HG02870 (cell line): ENCODE measurements around the gene ASAP2.
"Not testable (repeated sequence)": the region's sequence is repeated elsewhere in the genome, so short reads cannot be mapped to it uniquely, and the experiment has no call there.

Experiments
- ATAC-seq: cut with Tn5 transposase; IDR thresholded peaks from one replicate; pipeline ENCODE4 v1.9.1; 2021; ENCODE audit warnings: mild to moderate bottlenecking, moderate library complexity; ENCODE audit not compliant: unreplicated experiment

The ASAP2 gene

DNA sequence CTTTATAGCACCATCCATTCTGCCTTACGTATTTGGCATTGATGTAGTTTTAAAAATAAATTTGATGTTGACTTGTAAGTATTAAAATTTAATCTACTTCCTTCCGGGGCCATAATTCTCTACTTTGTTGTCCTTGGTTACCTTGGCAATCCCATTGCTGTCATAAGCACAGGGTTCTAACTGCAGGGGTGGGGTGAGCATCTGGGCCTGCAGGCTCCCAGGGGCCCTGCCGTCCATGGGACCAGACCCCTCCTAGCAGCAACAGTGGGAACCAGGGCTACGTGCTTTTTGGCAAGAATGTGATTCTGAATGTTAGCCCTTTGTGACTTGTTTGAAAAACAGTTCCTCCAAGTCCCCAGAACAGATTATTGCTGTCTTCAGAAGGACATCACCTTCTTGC lies 4.9 kb downstream of the ASAP2 start:
- ATAC-seq, result no peak

- no peak for ATAC-seq
These were observed 5.5 kb downstream of the ASAP2 start for GRCh38 chr2:9212010-9212635.

DNA sequence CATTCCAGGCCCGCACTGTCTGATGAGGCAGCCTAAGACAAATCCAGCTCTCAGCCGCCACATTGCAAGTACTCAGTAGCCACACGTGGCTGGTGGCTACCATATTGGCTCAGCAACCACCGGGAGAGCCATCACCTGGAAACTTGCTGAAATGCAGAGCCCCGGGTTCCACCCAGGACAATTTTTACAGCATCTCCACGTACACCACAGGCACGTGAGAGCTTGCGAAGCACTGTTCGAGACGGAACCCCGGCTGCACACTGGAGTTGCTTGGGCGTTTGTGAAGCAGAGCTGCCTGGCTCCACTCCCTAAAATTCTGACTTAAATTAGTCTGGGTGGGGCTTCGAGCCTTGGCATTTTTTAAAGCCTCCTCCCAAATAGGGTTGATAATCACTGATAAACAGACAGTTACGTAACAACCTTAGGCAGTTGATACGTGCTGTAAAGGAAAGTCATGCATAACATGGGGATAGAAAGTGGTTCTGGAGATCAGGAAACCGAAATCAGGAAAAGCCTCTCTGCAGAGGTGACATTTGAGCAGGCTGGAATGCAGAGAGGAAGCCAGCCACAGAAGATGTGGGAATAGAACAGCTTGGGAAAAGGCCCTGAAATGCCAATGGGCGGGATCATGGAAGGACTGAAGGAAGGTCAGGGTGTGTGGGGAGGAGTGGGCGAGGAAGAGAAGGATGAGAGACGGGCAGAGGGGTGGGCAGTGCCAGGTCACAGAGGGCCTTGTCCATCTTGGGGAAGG lies 6.2 kb downstream of the ASAP2 start:
- ATAC-seq, result no peak

GRCh38 chr2:9213477-9214051 lies 7.0 kb downstream of the ASAP2 start:
- no peak for ATAC-seq

GRCh38 chr2:9214873-9215272 lies 8.3 kb downstream of the ASAP2 start:
- ATAC-seq, result no peak

DNA sequence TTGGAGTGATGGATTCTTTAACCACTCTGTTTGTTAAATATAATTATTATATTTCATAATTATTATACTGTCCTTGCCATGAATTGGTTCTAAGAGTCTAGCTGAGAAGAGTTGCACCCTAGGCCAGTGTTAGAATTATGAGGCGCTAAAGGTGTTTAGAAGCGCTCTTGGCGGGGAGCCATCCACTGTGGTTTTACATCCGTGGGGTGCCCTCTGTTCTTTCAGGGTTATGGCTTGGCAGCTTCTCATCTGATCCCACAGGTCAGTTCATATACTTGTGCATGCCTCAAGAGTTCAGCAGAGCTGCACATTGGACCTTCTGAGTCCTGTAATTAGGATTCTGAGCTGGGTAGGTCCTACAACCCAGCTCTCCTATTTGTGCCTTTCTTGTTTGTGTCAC lies 9.1 kb downstream of the ASAP2 start:
- ATAC-seq, result no peak

DNA sequence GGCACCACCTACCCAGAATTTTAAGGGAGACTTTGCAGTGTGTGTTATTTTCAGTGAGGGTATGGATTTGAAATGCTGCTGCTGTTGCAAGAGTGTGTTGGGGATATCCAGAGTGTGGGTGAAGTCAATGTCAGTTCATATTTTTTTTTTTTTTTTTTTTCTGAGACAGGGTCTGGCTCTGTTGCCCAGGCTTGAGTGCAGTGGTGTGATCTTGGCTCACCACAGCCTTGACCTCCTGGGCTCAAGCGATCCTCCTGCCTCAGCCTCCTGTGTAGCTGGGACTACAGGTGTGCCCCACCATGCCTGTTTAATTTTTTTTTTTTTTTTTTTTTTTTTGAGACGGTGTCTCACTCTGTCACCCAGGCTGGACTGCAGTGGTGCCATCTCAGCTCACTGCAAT lies 9.5 kb downstream of the ASAP2 start:
- not testable (repeated sequence) for ATAC-seq

- no peak for ATAC-seq
These were observed 11.5 kb downstream of the ASAP2 start for GRCh38 chr2:9217838-9218770.

DNA sequence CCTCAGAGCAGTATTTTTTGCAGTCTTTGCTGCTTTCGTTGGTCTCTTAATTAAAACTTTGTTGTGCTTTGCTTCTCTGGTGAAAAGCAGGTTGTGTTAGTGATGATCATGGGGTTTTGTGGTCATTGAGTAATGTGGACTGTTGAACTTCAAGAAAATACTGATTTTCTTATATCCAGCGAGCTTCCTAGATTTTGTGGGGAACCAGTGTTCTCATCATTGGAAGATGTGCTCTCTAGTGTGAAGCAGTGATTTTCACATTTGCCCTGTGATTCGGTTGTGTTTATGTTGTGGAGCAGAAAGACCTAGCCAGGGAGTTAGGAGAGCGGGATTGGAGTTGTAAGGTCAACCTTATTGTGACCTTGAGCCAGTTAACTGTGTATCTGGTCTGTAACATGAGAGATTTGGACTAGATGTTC lies 12.4 kb downstream of the ASAP2 start:
- no peak for ATAC-seq

GRCh38 chr2:9220201-9220600 lies 13.6 kb downstream of the ASAP2 start:
- ATAC-seq, result no peak

DNA sequence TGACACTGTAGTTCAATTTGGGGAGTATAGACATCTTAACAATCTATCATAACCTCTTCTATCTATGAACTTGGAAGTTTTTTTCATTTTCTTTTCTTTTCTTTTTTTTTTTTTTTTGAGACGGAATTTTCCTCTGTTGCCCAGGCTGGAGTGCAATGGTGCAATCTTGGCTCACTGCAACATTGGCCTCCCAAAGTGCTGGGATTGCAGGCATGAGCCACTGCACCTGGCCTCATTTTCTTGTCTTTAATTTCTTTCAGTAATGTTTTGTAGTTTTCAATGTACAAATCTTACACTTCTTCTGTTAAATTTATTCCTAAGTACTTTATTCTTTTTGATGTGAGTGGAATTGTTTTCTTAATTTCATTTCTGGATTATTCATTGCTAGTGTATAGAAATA lies 14.6 kb downstream of the ASAP2 start:
- no peak for ATAC-seq

- ATAC-seq, result no peak
These were observed 15.8 kb downstream of the ASAP2 start for GRCh38 chr2:9222239-9222892.

DNA sequence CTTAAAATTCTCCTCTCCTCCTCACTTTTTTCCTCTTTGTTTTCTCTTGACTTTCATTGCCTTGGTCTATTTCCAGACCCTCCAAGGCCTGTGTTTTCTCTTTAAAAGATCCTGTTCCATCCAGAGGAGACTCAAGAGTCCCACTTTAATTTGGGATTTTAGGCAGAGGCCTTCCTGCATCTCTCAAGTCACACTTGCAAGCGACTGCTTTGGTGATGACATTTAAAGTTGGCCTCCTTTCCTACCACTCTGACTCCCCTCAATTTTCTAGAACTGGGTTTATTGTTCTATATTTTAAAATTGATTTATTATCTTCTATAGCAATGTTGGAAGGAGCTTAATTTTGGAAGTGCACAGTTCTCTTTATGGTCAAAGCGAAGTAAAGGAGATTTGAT lies 16.3 kb downstream of the ASAP2 start:
- no peak for ATAC-seq

- ATAC-seq, result no peak
These were observed 19.2 kb downstream of the ASAP2 start for GRCh38 chr2:9225806-9226205.

- ATAC-seq, result no peak
These were observed 20.1 kb downstream of the ASAP2 start for GRCh38 chr2:9226458-9227380.

- ATAC-seq, result no peak
These were observed 21.6 kb downstream of the ASAP2 start for GRCh38 chr2:9228088-9228751.

GRCh38 chr2:9228781-9229469 lies 22.3 kb downstream of the ASAP2 start:
- ATAC-seq, result no peak

- ATAC-seq, result no peak
These were observed 22.8 kb downstream of the ASAP2 start for GRCh38 chr2:9229470-9229820.
